HepG2 (cell line): ENCODE measurements around the gene PRKCZ. TPM values are rescaled to one million over a fixed set of nuclear protein-coding genes. Genes with fewer than 3 reads are reported as not detected.

Experiments used
- ATAC-seq: fragments of 200-7000 bp; cut with Tn5 transposase; 3 replicates; pipeline ENCODE4 v1.9.1; 2020; ENCODE audit warnings: mild to moderate bottlenecking, moderate library complexity
- BruUV-seq: library from RNA; stranded (reverse); fragments of 400-500 nt; replicated peaks from 2 replicates; lab custom pipeline; 2021; lab: Mats Ljungman, UMichigan
- CTCF ChIA-PET: fragments of 300-600 bp; formaldehyde crosslinking; extraction: SDS; loops from one replicate; lab custom pipeline; 2021; ENCODE audit warnings: low total read pairs, inconsistent platforms, low intra/inter-chr PET ratio; lab: Yijun Ruan, JAX
- POLR2A ChIA-PET: fragments of 350-600 bp; sonication (Branson Sonifier 250); formaldehyde crosslinking; loops from one replicate; lab custom pipeline; 2020; ENCODE audit warnings: antibody characterized with exemption, inconsistent platforms; lab: Yijun Ruan, JAX
- DNase-seq: peaks from one replicate; pipeline ENCODE4 v3.0.0-alpha.2; 2015; ENCODE audit warnings: low spot score
- FAIRE-seq: peaks from 3 replicates; lab custom pipeline; 2011; peaks lifted over from hg19 to GRCh38; lab: Jason Lieb, UNC
- H2AFZ ChIP-seq: one replicate; pipeline ENCODE4 v1.6.1; 2011; ENCODE audit warnings: low read length, inconsistent platforms
- H3K27ac ChIP-seq: fragments of 300-600 bp; 3 replicates; pipeline ENCODE4 v1.8.0; 2011; ENCODE audit warnings: mixed run types, mild to moderate bottlenecking, mixed read lengths, low read length, inconsistent platforms; ENCODE audit not compliant: insufficient read depth; ENCODE audit errors: extremely low read length
- H3K27me3 ChIP-seq, 2 experiments: fragments of 200-600 bp in 1 of 2; 2 replicates in 1 of 2; 3 replicates in 1 of 2; pipeline versions ENCODE4 v1.6.0 to v1.8.0; 2011; ENCODE audit warnings: low read length in 2 of 2, mild to moderate bottlenecking in 2 of 2, moderate library complexity in 2 of 2, inconsistent platforms in 1 of 2; ENCODE audit not compliant: insufficient read depth in 2 of 2, control insufficient read depth in 1 of 2
- H3K36me3 ChIP-seq, 2 experiments: fragments of 200-600 bp in 1 of 2; replicated peaks in 1 of 2; 2 replicates in 1 of 2; 3 replicates in 1 of 2; pipeline versions ENCODE4 v1.5.1 to v1.8.0; 2011; ENCODE audit warnings: low read length in 2 of 2, inconsistent platforms in 1 of 2; ENCODE audit not compliant: insufficient read depth in 2 of 2, control insufficient read depth in 1 of 2
- H3K4me1 ChIP-seq: 2 replicates; pipeline ENCODE4 v1.5.1; 2012; ENCODE audit warnings: low read length, inconsistent platforms; ENCODE audit not compliant: insufficient read depth
- H3K4me2 ChIP-seq: 2 replicates; pipeline ENCODE4 v1.6.0; 2011; ENCODE audit warnings: low read depth, low read length, inconsistent platforms
- H3K4me3 ChIP-seq, 3 experiments: fragments of 200-600 bp in 1 of 3; sonication (generic), shearing (Covaris generic) in 1 of 3; replicated peaks in 1 of 3; 2 replicates each; pipeline ENCODE4 v1.5.1; 2011 to 2016; ENCODE audit warnings: low read length in 3 of 3, inconsistent platforms in 2 of 3, low read depth in 2 of 3, mild to moderate bottlenecking in 2 of 3, control low read depth in 1 of 3, mixed read lengths in 1 of 3; ENCODE audit not compliant: insufficient read depth in 1 of 3
- H3K79me2 ChIP-seq: one replicate; pipeline ENCODE4 v1.6.1; 2011; ENCODE audit warnings: low read length, inconsistent platforms; ENCODE audit not compliant: insufficient read depth
- H3K9ac ChIP-seq: 2 replicates; pipeline ENCODE4 v1.6.0; 2011; ENCODE audit warnings: mild to moderate bottlenecking, low read depth, low read length, inconsistent platforms; ENCODE audit not compliant: insufficient read depth
- H3K9me3 ChIP-seq: 2 replicates; pipeline ENCODE4 v1.5.1; 2012; ENCODE audit warnings: mild to moderate bottlenecking, low read length
- H4K20me1 ChIP-seq: 2 replicates; pipeline ENCODE4 v1.6.0; 2011; ENCODE audit warnings: inconsistent platforms, mild to moderate bottlenecking, low read length, moderate library complexity; ENCODE audit not compliant: insufficient read depth
- ATF2 ChIP-seq: sonication (generic); formaldehyde crosslinking; IDR thresholded peaks from 2 replicates; pipeline ENCODE4 v1.4.0; 2020; ENCODE audit warnings: missing genetic modification reagents
- MAZ ChIP-seq, 2 experiments: sonication (generic) in 1 of 2; formaldehyde crosslinking in 1 of 2; IDR thresholded peaks; 2 replicates each; pipeline versions ENCODE4 v1.5.0 to v1.6.1; 2012 to 2020; ENCODE audit warnings: low read depth in 2 of 2, mild to moderate bottlenecking in 2 of 2, borderline replicate concordance in 1 of 2, improper control_type of control experiment in 1 of 2, low read length in 1 of 2, missing genetic modification reagents in 1 of 2, moderate library complexity in 1 of 2
- MXI1 ChIP-seq: IDR thresholded peaks from 3 replicates; pipeline ENCODE4 v1.6.1; 2012; ENCODE audit warnings: low read depth, low read length, inconsistent platforms, borderline replicate concordance
- RARA ChIP-seq: IDR thresholded peaks from 2 replicates; pipeline ENCODE4 v1.6.1; 2016; ENCODE audit warnings: missing genetic modification reagents, missing compliant biosample characterization
- REL ChIP-seq: sonication (generic); formaldehyde crosslinking; conservative IDR thresholded peaks from 2 replicates; pipeline ENCODE4 v1.8.0; 2022; ENCODE audit warnings: mild to moderate bottlenecking, missing genetic modification reagents, moderate library complexity
- SALL2 ChIP-seq: sonication (generic); formaldehyde crosslinking; IDR thresholded peaks from 2 replicates; pipeline ENCODE4 v1.8.1; 2023; ENCODE audit warnings: mild to moderate bottlenecking, missing genetic modification reagents, inconsistent platforms
- SIN3A ChIP-seq: IDR thresholded peaks from 2 replicates; pipeline ENCODE4 v1.6.1; 2011; ENCODE audit warnings: low read depth, mild to moderate bottlenecking, control low read depth, low read length, borderline replicate concordance
- ZNF639 ChIP-seq: conservative IDR thresholded peaks from 2 replicates; pipeline ENCODE4 v1.6.1; 2018; ENCODE audit warnings: missing genetic modification reagents
- WGBS: methylation state at CpG from one replicate; pipeline ENCODE4 v1.1.6; 2017; ENCODE audit warnings: low lambda C conversion rate; 5-methylcytosine and 5-hydroxymethylcytosine counted together
- in situ Hi-C: cut with HindIII; loops from 2 replicates; pipeline ENCODE4 v1.10.0; 2017; ENCODE audit warnings: low pct_unique_long_range_greater_than_20kb; ENCODE audit not compliant: extremely low pct_ligation_motif_present
- intact Hi-C: fragments of 100-400 bp; cut with micrococcal nuclease; formaldehyde crosslinking; loops from one replicate; pipeline ENCODE4 v1.10.0; 2022; ENCODE audit not compliant: unreplicated experiment
- polyA plus RNA-seq, 8 experiments: library from polyadenylated mRNA; depleted of rRNA in 3 of 8; stranded (reverse) in 7 of 8; unstranded in 1 of 8; fragments of >200 nt; fragmentation: Illumina TruSeq in 4 of 8; extraction: Trizol in 4 of 8; gene quantifications; 2 replicates each; pipeline versions ENCODE4 v1.2.1 to v1.2.3, GENCODE V29; 2011 to 2016; ENCODE audit warnings: low read depth in 4 of 8, missing spikeins in 1 of 8, mixed read lengths in 1 of 8; ENCODE audit not compliant: insufficient read depth in 1 of 8
- total RNA-seq, 5 experiments: library from RNA; depleted of rRNA; stranded (reverse); fragments of >200 nt; fragmentation: Illumina TruSeq; extraction: Trizol; gene quantifications; 2 replicates each; pipeline ENCODE4 v1.2.3, GENCODE V29; 2016; ENCODE audit warnings: low read depth in 1 of 5
- TF ChIP-seq, protein P1 (sequence below): sonication (generic); formaldehyde crosslinking; IDR thresholded peaks from 2 replicates; pipeline ENCODE4 v1.4.0; 2020; ENCODE audit warnings: missing genetic modification reagents, borderline replicate concordance

The PRKCZ gene
- total and polyA plus RNA-seq, 2 of the 13 experiments (the other 11 are each of a cell fraction or from before 2014, with no cell fraction given): 34.7 to 85.2 TPM

DNA sequence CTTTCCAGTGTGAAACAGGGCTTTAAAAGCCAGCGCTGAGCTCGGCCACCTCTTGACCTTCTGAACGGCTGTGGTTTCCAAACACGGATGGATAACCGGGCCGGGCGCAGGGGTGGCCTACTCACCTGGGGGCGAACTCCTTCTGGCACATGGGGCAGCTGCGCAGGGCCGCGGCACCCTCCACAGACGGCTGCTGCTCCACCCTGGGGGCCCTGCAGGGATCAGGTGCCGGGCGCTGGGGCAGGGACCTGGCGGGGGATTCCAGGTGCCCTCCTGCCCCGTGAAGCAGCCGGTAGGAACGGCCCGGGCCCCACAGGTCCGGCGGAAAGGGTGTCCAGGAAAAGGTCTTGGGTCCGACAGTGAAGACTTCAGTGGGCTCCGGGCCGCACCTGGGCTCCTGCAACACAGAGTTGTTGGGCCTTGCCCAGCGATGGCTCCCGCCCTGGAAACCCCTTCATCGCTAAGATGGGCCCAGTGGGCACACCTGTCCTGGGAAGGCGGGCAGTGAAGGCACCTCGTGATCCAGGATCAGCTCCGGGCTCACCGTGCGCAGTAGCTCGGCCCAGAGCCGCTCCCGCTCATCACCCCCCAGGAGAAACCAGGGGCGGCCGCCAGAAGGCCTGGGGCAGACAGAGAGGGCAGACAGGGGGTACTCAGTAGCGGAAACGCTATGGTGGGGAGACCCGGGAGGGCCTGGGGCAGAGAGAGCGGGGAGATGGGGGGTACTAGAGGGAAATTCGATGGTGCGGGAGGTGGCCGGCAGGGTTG lies 143.5 kb downstream of the PRKCZ start (continued):
- no peak for TF ChIP-seq REL (CRISPR knock-in tag)
- no peak for TF ChIP-seq RARA (CRISPR knock-in tag)

- intact Hi-C loops (no loop called here), in situ Hi-C loops (loop anchor here (5.0 to 25.0 kb wide), 3 partner anchors 118 to 318 kb away; no protein-coding TSS in a partner anchor)
- peak within 1 kb of the TSS; percentile 89 for H3K4me2 ChIP-seq
- peak within 1 kb of the TSS; percentile 77 for H3K27ac ChIP-seq
- no peaks in the 10 kb centered on the region for H4K20me1 ChIP-seq
- TF ChIP-seq MXI1 (peak; percentile 22; the same call in 1 of the 3 replicates), ZNF639 (CRISPR knock-in tag) (0 out of 2 replicates have a peak, but pooled peaks have one; percentile 18), ATF2 (CRISPR knock-in tag) (no peak), SALL2 (CRISPR knock-in tag) (no peak), SIN3A (peak; percentile 65; the same call in 1 of the 2 replicates), MAZ (IDR thresholded peaks at IDR 0.05; ENCODE audit: borderline replicate concordance, low read depth, low read length) (no peak), MAZ (CRISPR knock-in tag; IDR thresholded peaks at IDR 0.05; ENCODE audit: low read depth) (no peak)
- TF ChIP-seq, protein P1, sequence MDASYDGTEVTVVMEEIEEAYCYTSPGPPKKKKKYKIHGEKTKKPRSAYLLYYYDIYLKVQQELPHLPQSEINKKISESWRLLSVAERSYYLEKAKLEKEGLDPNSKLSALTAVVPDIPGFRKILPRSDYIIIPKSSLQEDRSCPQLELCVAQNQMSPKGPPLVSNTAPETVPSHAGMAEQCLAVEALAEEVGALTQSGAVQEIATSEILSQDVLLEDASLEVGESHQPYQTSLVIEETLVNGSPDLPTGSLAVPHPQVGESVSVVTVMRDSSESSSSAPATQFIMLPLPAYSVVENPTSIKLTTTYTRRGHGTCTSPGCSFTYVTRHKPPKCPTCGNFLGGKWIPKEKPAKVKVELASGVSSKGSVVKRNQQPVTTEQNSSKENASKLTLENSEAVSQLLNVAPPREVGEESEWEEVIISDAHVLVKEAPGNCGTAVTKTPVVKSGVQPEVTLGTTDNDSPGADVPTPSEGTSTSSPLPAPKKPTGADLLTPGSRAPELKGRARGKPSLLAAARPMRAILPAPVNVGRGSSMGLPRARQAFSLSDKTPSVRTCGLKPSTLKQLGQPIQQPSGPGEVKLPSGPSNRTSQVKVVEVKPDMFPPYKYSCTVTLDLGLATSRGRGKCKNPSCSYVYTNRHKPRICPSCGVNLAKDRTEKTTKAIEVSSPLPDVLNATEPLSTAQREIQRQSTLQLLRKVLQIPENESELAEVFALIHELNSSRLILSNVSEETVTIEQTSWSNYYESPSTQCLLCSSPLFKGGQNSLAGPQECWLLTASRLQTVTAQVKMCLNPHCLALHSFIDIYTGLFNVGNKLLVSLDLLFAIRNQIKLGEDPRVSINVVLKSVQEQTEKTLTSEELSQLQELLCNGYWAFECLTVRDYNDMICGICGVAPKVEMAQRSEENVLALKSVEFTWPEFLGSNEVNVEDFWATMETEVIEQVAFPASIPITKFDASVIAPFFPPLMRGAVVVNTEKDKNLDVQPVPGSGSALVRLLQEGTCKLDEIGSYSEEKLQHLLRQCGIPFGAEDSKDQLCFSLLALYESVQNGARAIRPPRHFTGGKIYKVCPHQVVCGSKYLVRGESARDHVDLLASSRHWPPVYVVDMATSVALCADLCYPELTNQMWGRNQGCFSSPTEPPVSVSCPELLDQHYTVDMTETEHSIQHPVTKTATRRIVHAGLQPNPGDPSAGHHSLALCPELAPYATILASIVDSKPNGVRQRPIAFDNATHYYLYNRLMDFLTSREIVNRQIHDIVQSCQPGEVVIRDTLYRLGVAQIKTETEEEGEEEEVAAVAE (CRISPR knock-in tag): no peak
- peak within 1 kb of the TSS; percentile 77 for H3K9ac ChIP-seq
- ChIA-PET CTCF (interaction anchor here (1.1 to 2.2 kb wide), 2 partner anchors 187 to 197 kb away, joined by 3 to 30 read pairs; partner anchors contain the start of genes MORN1 and RER1), POLR2A (interaction anchor here (0.6 to 3.1 kb wide), 22 partner anchors 9 to 219 kb away, joined by 3 to 20 read pairs (median 6); partner anchors contain the start of genes MORN1, PEX10 and RER1)
- peak within 1 kb of the TSS; percentile 76 to 85 (median 80) for H3K4me3 ChIP-seq
- no peak within 1 kb of the TSS for H2AFZ ChIP-seq
- peaks cover 28% of the 10 kb centered on the region for H3K79me2 ChIP-seq
- no TSS peak for BruUV-seq
- DNase-seq: peak; percentile 24
- no peaks in the 10 kb centered on the region for H3K27me3 ChIP-seq
- H3K36me3 ChIP-seq: no peaks in the 10 kb centered on the region
- under 1% methylated on average over 14 of the region's 63 CpGs for WGBS
- no peaks in the 10 kb centered on the region for H3K9me3 ChIP-seq
- peaks cover 79% of the 10 kb centered on the region for H3K4me1 ChIP-seq
- peak; percentile 33 for ATAC-seq
- FAIRE-seq: no peak
These were observed 144.2 kb downstream of the PRKCZ start, which contains the start of gene FAAP20 for GRCh38 chr1:2194319-2194897. FAAP20 (minus strand) TSS chr1:2194772; CDS start chr1:2194749, 23 bp downstream.
